ENCODE results near the gene TXK.

TXK gene

DNA sequence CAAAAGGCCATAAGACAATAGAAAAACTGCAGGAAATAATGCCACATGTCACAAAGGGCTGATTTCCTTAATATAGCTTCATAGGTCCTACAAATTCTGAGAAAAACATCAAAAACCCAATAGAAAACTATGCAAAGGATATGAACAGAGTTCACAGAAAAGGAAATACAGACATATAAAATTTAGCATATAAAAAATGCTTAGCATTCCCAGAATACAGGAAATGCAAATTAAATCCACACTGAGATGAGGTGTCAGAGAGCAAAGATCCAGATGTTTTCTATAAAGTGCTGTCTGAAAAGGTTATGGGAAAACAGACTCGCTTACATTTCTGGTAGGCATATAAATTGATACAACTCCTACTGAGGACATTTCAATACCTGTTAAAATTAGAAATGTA lies 33.8 kb downstream of the TXK start:
- DNase-seq: no peak

DNA sequence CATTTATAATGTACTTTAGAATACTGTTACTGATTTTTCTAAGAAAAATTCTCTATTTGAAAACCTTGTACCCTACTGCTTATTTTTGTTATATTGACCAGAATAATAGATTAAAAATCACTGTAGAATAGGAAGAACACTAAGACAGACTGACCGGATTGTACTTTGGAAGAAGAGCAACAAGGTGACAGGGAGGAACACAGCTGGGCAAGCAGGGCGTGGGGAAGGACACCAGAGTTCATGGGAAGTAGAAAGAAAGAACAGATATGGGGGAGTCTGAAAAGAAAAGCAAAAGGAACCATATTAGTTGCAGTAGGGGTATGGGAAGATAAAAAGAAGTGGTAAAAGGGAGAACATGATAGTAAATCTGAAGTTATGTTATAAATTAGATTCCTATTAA lies 38.6 kb downstream of the TXK start:
- no peak for DNase-seq

DNA sequence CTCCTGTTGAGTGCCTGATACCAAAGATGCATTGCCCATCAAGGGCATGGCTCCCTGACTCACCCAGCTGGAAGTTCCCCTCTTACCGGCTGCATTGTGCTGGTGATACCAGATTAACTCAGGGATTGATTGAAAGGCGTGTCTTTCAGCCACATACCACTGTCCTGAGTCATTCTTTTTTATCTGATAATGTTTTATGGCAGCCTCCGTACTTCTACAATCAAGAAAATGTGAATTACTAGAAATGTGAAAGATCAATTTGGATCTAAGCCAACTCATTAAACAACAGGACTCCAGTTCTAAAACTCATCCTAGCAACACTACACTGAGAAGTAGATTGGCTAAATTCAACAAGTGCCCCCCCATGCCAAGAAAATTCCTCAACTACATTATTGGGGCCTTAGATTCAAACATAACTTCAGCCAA lies 40.0 kb downstream of the TXK start:
- no peak for DNase-seq

DNA sequence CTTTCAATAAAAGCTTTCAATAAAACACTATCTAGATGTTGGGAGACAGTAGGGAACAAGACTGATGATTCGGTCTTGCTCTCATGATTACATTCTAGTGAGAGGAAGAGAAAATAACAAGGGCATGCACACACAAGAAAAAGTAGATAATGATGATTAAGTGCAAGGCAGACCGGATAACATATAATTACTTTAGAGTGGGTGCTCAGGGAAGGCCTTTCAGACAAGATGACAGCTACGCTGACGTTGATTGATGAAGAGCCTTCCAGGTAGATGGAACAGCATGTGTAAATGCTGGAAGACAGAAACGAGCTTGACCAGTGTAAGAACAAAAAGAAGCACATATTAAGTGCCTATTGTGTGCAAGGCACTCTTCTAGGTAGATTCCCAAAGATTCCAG lies 43.4 kb downstream of the TXK start:
- no peak for DNase-seq

DNA sequence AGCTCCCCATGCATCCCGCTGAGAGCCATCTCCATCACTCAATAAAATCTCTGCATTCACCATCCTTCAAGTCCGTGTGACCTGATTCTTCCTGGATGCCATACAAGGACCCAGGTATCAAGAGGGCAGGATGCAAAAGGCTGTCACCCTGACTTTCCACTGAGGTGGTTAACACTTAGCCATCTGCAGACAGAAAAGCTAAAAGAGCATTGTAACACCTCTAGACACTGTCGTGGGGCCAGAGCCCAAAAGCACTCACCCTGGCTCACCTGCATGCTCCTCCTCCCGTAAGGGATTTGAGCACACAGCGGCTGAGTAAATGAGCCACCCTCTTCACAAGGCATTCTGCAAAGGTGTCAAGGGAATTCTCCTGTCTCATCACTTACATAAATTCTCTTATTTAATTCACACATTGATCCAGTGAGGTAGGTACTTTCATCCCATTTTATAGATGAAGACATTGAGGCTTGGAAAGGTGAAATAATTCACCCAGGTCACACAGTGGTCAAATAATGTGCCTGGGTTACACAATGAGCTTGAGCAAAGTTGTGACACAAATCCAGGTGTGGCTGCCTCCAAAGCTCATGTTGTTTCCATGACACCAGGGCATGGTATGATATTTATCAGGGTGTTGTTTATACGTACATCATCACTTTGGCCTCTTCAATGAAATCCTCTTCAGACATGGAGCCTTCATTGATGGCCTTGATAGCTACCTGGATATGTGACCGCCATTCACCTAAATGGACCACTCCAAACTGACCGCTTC lies 48.0 kb downstream of the TXK start:
- DNase-seq: no peak

DNA sequence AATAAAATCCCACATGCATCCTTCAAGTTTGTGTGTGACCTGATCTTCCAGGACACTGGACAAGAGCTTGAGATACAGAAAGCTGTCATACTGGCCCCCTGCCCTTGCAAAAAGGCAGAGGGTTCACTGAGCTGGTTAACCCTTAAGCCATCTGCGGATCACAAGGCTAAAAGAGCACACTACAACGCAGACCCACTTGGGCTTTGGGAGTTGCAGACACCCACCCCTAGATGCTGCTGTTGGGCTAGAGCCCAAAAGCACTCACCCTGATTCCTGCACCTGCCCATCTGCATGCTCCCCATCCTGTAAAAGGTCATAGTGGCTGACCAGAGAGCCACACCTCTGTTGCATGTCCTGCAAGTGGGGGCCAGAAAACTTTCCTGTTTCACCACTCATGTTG lies 51.1 kb downstream of the TXK start:
- no peak for DNase-seq

DNA sequence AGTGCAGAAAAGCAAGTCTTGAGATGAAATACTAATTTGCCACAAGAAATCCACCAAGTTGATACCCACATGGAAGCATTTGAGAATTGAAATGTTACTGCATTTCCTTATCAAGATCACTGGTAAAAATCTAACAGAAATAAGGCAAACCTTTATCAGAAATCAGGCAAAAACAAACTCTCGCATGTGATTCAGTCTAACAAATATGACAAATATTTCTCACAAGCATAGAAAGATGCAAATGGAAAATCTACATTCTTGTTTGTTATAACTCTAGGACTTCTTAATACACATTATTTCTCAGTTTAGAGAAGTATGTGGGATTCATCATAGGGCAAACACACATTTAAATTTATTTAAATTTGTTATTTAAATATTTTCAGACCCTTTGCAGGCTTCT lies 52.9 kb downstream of the TXK start:
- DNase-seq: no peak

DNA sequence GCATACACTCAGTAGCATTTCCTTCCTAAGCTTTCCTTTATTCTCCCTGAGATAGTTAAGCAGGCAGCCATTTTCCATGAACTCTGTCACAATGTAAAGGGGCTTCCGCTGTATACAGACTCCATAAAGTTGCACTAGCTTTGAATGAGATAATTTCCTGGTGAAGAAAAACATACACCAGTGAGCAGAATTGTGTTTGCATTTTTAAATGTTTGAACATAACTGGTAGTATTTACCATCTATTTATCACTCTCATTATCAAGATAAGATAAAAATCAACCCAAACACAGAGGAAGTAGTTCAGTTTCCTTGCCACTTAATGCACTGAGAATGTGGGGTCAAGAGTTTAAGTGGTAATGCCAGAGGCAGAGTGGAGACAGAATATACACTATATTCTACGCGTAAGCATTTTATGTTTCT lies 54.1 kb downstream of the TXK start:
- no peak for DNase-seq

DNA sequence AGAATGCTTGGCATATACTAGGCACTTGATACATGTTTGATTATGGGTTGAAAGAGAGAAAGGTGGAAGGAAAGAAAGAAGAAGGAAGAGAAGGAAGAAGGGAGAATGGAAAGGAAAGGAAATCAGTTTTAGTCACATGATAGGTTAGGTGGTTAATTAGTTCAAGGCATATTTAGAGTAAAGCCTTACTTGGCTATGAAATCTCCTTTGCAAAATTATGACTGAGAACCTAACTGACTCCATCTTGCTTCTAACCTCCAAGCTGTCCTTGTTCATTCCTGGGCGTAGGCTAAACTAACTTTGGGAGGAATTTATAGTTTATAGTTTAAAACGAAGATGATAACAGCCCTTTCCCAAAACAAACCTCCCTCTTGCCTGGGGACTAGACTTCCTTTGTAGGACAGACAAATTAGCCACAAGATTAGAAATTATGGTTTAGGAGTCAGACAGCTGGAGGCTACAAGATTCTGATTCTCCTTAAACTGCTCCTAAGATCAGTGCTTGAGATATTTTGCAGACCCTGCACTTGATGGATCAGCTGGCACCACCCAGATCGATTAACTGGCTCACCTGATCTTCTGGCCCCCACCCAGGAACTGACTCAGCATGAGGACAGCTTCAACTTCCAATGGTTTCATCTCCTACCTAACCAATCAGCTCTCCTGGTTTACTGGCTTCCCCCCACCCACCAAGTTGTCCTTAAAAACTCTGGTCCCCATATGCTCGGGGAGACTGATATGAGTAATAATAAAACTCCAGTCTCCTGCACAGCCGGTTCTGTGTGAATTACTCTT lies 55.0 kb downstream of the TXK start:
- no peak for DNase-seq

DNA sequence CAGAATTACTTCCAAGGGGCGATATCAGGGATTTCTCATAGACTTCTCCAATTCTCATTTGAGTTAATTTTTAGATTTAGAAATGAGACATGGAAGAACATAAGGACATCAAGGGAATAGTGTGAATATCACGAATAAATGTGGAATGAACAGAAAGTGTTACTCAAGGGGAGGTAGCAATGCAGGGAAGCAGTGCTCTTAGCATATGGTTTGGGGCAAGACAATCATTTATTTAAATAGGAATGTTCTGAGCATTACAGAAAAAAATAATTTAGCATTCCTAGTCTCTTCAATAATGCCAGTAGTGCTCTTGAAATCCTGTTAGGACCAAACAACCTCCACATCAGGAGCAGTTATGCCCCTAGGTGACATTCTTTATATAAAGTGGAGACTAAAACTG lies 55.6 kb downstream of the TXK start:
- DNase-seq: no peak

DNA sequence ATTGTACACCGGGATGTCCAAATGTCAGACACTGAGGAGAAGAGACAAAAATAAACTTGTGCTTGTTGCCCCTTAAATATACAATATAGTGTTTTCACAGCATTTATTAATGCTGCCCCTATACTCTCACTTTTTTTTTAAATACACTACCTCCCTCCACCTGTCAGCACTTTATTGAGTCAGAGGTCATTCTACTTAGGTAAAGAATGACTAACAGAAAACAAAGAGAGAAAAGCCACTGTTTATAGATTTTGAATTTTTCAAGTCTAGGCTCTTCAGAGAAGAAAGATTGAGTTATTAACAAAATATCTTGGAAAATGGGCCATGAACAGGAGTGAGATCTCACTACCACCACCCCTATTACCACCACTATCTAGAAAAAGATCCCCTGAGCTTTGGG lies 59.4 kb downstream of the TXK start:
- no peak for DNase-seq

DNA sequence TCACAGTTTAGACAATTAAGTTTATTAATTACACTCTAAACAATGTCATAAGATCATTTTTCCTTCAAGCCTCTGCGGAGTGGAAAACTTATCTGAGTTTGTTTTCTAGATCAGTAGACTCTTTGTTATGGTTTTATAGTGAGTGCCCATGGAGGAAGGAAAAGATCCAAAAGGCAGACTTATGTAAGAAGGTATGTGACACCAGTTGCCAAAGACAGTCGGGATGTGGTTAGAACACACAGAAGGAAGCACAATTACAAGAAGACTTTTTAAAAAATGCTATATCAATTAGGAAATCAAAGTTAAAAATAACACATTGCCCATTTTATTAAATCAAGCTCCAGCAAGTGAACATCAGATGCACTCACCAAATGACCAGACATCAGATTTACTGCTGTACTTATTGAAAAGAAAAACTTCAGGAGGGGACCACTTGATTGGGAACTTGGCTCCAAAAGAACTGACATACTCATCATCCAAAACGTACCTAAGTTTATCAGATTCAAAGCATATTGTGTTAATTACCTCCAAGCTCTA lies 60.4 kb downstream of the TXK start:
- no peak for DNase-seq

DNA sequence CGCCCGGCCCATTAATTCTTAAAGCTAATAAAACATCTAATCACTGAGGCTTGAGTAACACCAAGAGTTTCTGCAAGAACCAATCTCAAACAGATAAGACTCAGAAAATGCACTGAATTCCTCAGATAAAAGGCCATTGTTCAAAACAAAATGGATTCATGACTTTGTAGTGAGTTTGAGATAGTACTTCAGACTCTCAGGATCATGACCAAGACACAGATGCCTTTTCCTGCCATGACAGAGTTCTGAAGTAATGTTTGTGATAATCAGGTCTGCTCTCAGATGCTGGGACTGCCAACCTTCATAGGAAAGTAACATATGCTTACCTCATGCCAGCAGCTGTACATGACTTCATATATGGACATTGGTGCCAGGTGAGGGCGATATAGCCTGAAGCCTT lies 62.9 kb downstream of the TXK start:
- DNase-seq: no peak

DNA sequence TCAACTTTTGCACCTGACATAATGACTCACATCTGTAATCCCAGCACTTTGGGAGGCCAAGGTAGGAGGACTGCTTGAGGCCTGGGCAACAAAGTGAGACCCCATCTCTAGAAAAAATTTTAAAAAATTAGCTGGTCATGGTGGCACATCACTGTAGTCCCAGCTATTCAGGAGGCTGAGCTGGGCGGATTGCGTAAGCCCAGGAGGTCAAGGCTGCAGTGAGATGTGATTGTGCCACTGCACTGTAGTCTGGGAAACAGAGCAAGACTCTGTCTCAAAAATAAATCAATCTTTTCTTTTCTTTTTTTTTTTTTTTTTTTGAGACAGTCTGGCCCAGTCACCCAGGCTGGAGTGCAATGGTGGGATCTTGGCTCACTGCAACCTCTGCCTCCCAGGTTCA lies 65.0 kb downstream of the TXK start:
- DNase-seq: no peak

DNA sequence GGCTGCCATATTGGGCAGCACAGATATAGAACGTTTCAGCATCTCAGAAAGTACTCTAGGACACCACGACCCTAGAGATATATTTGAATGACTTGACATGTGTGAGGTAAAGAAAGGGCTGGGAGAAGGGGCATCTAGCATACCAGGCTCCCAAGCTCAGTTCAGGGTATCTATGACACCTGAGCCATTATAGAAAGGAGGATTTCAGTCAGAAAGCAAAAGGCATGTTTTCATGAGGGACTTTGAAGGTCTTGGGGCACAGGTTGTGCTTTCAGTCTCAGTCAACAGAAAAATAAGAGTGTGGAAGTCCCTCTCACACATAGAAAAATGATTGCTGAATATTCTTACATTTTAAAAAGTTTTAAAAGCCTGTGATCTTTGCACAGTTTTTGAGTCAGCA lies 65.9 kb downstream of the TXK start:
- DNase-seq: no peak

DNA sequence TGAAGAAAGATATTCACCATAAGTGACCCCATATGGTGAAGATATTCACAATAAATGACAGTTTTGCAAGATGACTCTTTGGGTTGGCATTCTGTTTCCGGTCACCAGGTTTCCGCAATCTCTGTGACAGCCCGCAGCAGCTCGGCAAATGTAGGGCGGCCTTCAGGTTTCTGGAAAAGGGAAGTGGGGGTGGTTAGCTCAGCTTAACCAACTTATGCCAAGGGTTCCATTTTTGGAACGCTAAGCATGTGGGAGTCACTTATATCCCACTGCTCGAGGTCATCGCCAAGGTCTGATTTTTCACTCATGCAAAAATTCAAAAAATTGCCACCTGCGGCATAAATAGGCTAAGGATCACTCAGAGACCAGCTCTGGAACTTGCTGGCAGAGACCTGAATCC lies 66.5 kb downstream of the TXK start:
- no peak for DNase-seq

DNA sequence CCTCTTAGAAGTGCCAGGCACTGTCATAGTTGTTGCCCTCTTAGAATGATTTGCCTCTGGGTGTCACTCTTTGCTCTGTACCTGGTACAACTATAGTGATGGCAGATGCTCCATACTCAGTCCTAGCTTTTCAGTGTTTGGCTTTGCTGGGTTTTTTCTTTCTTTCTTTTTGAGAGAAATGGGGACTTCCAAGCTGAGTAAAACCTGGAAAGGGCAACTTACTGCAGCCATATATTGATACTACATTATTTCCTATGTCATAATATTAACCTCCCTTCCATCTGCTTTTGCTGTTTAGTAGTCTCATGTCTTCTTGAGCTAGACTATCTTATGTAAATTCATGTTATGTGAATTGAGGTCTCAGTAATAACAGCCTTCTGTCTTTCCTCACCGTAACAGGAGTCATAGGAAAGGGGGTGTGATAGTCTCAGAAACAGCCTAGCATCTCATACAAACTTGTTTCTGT lies 68.4 kb downstream of the TXK start:
- DNase-seq: no peak

DNA sequence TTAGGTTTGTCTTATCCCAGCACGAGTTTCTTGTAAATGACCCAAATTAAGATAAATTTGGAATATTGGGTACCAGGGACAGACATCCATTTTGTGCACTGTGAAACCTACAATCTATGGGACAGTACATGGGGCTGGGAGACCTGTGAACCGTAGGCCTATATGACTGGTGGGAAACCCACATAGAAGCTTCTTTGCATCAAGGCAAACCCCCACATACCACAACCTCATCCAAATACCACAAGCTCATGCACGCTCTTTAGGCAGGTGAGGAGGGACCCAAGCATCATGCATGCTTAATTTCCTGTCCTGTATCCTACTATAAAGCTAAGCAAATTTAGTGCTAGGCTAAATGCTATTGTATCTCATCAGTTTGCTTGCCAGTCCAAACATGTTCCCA lies 69.7 kb downstream of the TXK start:
- DNase-seq: no peak

DNA sequence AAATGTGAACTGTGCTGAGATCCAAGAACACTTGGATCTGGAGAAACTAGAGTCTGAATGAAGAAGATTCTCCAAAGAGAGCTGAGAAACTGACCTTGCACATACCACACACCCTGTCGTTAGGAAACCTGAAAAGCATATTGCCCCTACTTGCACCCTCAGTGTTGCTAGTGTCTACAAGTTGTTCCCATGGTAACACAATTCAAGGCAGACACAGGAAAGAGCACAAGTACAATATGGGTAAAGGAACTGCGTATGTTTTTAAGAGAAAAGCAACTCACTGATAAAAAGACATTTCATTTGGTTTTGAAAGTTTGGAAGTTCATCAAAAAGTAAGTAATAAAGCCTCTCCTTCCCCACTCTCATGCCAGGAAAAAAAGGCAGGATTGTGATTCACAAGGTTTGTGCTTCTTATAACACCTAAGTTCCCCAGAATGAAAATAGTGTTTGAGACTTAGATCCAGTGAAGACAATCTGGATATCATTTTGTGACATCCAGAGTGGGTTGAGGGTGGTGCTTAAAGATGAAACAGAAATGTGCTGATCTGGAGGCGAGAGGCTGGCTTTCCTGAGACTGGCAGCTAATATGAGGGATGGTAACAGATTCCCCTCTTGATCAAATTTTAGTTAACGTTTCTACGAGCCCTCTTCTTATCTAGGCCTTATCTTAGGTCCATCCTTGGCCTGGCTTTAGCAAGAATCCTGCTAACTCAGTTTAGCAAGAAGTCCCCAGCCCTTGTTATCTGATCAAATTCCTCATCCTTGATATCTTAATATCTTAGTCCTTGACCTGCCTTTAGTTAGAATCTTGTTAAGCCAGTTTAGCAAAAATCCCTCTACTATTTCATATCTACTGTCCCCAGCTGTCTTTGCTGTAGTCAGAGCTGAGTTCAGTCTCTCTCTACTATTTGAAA lies 75.2 kb downstream of the TXK start:
- DNase-seq: no peak

DNA sequence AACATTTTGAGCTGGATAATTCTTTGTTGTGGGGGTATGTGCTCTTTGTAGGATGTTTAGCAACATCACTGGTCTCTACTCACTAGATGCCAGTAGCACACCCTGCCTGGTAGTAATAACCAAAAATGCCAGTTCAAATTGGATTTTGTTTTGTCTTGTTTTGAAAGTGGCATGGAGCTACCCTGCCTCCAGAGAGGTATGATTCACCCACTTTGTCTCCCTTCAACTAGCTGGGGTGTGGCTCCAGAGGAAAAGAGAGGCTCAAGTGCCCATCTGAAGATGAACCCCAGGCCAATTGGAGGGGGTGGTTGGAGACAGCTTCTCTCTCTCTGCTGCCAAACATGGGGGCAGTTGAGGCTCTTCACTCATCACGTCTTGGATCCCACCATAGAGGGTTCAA lies 83.0 kb downstream of the TXK start:
- DNase-seq: no peak

DNA sequence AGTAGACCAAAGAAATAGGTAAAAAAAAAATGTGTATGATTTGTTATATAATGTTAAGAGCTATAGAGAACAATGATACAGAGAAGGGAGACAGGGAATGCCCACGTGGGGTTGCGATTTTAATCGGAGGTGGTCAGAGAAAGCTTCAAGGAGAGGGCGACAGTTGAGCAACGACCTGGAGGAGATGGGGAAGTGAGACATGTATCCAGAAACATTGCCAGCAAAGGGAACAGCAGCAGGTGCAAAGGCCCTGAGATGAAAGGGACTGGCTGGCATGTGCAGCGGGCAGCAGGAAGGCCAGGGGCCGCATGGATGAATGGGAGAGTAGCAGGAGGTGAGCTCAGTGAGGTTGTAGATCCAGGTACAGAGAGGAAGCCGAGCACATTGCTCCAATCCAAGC lies 84.6 kb downstream of the TXK start:
- no peak for DNase-seq

DNA sequence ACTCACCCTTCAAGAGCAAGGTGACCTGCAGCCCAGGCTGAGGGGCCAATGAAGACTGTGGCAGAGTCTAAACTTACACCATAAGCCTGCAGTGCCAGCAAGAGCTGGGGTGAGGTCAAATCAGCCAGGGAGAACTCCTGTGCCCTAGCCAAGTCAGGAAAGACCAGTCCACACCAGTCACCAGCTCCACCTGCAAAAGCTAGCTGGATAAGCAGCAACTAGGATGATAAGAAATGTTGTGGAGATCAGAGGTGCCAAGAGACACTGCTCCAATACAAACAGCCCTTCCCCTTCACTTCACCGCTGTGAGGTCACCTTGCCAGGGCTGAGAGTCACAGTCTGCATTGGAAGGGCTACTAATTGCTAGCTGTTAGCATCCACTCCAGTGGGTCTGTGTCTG lies 86.2 kb downstream of the TXK start:
- DNase-seq: no peak

DNA sequence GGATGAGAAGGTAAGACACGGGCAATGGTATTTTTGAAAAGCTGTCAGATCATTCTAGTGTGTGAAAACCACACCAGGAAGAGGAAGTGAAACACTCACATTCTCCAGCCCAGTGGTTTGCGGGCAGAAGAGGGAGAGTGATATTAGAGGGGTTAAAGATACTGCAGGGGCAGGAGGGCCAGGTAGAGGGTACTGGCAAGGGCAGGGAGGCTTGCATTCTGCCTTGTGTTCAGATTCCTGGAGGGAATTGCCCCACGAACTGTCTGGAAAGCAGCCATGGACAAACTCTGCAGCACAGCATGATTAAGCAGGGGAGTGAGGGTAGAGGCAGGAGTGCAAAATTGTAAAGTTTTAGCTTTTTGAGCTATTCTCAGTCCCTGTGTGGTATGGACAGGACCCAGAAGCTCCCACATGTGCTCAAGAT lies 86.6 kb downstream of the TXK start:
- DNase-seq: peak; percentile 47
